Activated CD8-positive, alpha-beta memory T cell treated with anti-CD3 and anti-CD28 coated beads for 36 hours (primary cell): ENCODE data around the gene PNPLA2. TPM values are rescaled to one million over a fixed set of nuclear protein-coding genes. Genes with fewer than 3 reads are reported as not detected.

ENCODE experiments used
- CTCF ChIA-PET: fragments of 350-600 bp; sonication (Branson Sonifier 250); formaldehyde crosslinking; loops from one replicate; lab custom pipeline; 2021; ENCODE audit warnings: antibody characterized with exemption; lab: Charles Lee
- POLR2A ChIA-PET: fragments of 350-600 bp; sonication (Branson Sonifier 250); formaldehyde crosslinking; loops from one replicate; lab custom pipeline; 2021; ENCODE audit warnings: antibody characterized with exemption; lab: Charles Lee
- total RNA-seq, 2 experiments: library from RNA; stranded (reverse); gene quantifications; one replicate each; pipeline ENCODE4 v1.2.3, GENCODE V29; 2021

Gene PNPLA2
- total RNA-seq, 2 experiments from 2014 or later = 38.5 to 44.3 TPM

GRCh38 chr11:855330-855674, 36.6 kb downstream of the PNPLA2 start:
- CTCF ChIA-PET = no interaction called here
- POLR2A ChIA-PET = no interaction called here

- CTCF ChIA-PET = no interaction called here
- POLR2A ChIA-PET = no interaction called here
Measured at GRCh38 chr11:855796-856195, 37.1 kb downstream of the PNPLA2 start.

GRCh38 chr11:856397-856796, 37.7 kb downstream of the PNPLA2 start:
- CTCF ChIA-PET = interaction anchor here (1.0 kb wide), 1 partner anchor 219 kb away, joined by 3 read pairs; the partner anchor contains the start of gene MUC2

GRCh38 chr11:858053-858761, 39.5 kb downstream of the PNPLA2 start:
- ChIA-PET POLR2A (no interaction called here), CTCF (interaction anchor here (1.1 kb wide), 1 partner anchor 29 kb away, joined by 3 read pairs; no protein-coding TSS in a partner anchor)

More at GRCh38 chr11:856397-856796, 37.7 kb downstream of the PNPLA2 start:
- POLR2A ChIA-PET = no interaction called here

DNA sequence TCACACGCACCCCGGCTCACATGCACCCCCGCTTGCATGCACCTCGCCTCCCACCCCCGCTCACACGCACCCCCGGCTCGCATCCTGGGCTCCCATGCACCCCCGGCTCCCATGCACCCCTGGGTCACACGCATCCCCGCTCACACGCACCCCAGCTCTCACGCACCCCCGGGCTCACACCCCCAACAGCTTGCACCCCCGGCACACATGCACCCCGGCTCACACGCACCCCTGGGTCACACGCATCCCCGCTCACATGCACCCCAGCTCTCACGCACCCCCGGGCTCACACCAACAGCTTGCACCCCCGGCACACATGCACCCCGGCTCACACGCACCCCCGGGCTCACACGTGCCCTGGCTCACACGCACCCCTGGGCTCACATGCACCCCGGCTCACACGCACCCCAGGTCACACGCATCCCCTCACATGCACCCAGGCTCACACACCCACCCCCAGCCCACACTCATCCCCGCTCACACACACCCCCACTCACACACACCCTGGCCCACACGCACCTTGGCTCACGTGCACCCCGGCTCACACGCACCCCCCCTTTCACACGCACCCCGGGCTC, 40.1 kb downstream of the PNPLA2 start:
- ChIA-PET POLR2A (no interaction called here), CTCF (interaction anchor here (0.8 to 1.1 kb wide), 3 partner anchors 11 to 192 kb away, joined by 3 read pairs; no protein-coding TSS in a partner anchor)

GRCh38 chr11:859394-860131, 40.8 kb downstream of the PNPLA2 start:
- CTCF ChIA-PET = interaction anchor here (0.8 to 1.1 kb wide), 3 partner anchors 12 to 192 kb away, joined by 3 read pairs; no protein-coding TSS in a partner anchor
- POLR2A ChIA-PET = no interaction called here

- POLR2A ChIA-PET = no interaction called here
- CTCF ChIA-PET = interaction anchor here (0.7 kb wide), 1 partner anchor 86 kb away, joined by 3 read pairs; no protein-coding TSS in a partner anchor
Measured at GRCh38 chr11:860234-861104, 41.8 kb downstream of the PNPLA2 start.

- ChIA-PET POLR2A (no interaction called here), CTCF (interaction anchor here (0.7 to 2.1 kb wide), 2 partner anchors 13 to 85 kb away, joined by 3 to 8 read pairs; no protein-coding TSS in a partner anchor)
Measured at GRCh38 chr11:861105-861479, 42.4 kb downstream of the PNPLA2 start.

GRCh38 chr11:862081-862661, 43.5 kb downstream of the PNPLA2 start:
- ChIA-PET POLR2A (no interaction called here), CTCF (interaction anchor here (2.1 kb wide), 1 partner anchor 14 kb away, joined by 8 read pairs; no protein-coding TSS in a partner anchor)

- ChIA-PET CTCF (interaction anchor here (2.1 kb wide), 1 partner anchor 14 kb away, joined by 8 read pairs; no protein-coding TSS in a partner anchor), POLR2A (no interaction called here)
Measured at GRCh38 chr11:862696-863022, 43.9 kb downstream of the PNPLA2 start.

- POLR2A ChIA-PET = no interaction called here
- CTCF ChIA-PET = interaction anchor here (0.6 to 2.1 kb wide), 2 partner anchors 15 to 33 kb away, joined by 3 to 8 read pairs; no protein-coding TSS in a partner anchor
Measured at GRCh38 chr11:863023-863909, 44.6 kb downstream of the PNPLA2 start.

DNA sequence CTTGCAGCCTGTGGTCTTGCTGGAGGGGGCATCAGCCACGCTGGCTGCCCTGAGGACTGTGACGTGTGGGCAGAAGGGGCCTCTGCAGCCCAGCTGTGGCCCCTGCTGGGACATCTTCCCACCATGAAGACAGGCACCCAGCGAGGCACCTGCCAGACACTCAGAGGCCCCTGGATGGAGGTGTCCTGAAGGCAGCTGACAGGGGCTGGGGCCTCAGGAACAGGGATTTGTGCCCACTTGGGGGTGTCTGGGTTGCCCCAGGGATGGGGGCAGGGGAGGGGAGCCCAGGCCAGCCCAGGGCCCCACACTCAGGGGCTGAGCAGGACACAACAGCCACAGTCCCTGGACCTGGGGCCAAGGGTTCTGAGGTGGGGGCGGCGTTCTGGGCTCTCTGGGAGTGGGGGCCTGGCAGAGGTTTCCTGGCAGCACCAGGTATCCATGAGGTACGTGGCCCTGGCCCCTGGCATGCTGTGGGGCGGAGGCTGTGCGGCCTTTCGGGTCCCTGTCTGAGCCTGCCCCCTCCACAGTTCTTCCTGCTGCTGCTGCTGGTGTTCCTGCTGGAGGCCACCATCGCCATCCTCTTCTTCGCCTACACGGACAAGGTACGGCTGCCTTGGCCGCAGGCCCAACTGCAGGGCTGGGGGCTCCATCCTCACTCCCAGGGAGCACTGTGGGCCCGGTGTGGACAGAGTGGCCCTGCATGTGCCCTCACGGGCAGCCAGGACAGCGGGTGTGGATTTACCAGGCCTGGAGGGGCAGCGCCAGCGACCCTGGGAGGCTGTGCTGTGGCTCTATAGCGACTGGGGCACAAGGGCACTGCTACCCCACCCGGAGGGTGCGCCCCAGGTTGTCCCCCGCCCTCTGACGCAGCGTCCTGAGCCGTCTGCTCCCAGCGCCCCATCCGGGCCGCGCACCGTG, 45.5 kb downstream of the PNPLA2 start:
- CTCF ChIA-PET = no interaction called here
- POLR2A ChIA-PET = no interaction called here

DNA sequence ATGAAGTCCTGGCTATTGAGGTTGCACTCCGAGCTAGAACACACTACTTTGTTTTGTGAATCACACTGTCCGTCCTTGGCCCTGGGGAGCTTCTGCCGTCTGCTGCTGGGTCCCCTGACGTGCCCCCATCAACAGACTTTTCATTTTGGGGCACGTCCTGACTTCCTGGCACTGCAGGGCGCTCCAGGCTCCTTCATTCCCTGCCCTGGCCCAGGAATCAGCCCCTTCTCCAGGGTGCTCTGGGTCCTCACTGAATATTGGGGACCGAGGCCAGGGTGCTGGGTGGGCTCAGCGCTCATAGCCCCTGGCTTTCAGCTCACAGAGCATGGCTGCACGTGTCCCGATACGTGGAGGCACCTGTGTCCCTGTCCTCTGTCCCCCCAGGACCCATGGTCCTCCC, 46.2 kb downstream of the PNPLA2 start:
- ChIA-PET CTCF (no interaction called here), POLR2A (interaction anchor here (0.9 kb wide), 1 partner anchor 625 kb away, joined by 5 read pairs; no protein-coding TSS in a partner anchor)

DNA sequence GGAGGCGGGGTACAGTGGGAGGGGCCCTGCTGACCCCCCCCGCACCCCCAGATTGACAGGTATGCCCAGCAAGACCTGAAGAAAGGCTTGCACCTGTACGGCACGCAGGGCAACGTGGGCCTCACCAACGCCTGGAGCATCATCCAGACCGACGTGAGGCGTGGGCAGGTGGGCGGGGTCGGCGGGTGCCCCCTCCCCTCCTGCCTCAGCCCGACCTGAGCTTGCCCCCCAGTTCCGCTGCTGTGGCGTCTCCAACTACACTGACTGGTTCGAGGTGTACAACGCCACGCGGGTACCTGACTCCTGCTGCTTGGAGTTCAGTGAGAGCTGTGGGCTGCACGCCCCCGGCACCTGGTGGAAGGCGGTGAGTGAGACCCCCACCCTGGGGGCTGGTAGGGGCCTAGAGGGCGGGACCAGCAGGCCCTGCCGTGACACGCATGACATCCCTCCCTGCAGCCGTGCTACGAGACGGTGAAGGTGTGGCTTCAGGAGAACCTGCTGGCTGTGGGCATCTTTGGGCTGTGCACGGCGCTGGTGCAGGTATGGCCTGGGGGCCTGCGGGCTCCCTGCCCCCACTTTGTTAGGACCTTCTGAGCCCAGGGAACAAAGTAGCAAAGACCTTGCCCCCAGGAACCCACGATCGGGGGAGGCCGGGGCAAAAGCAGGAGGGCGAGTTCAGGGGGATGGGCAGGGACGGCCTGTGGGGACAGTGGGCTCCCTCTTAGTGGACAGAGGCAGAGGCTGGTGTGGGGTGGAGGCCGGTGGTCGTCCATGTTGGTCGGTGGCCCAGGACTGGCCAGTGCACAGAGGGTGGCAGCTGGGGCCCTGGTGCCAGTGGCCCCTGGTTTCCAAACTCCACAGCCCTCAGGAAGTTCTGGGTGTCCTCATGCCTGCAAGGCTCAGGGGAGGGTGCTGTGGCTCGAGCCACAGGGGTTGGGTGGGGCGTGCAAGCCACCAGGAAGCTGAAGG, 47.0 kb downstream of the PNPLA2 start:
- CTCF ChIA-PET = no interaction called here
- POLR2A ChIA-PET = interaction anchor here (0.9 kb wide), 1 partner anchor 624 kb away, joined by 5 read pairs; no protein-coding TSS in a partner anchor

- ChIA-PET POLR2A (no interaction called here), CTCF (no interaction called here)
Measured at GRCh38 chr11:866481-866880, 47.8 kb downstream of the PNPLA2 start.
